Suprapubic skin (tissue), 4 donors: ENCODE measurements around the gene PITX1. TPM values are rescaled to one million over a fixed set of nuclear protein-coding genes. Genes with fewer than 3 reads are reported as not detected.

ENCODE experiments used
- DNase-seq, 2 donors: peaks; one replicate each; pipeline ENCODE4 v3.0.0-alpha.2; 2019; ENCODE audit warnings: low spot score in 2 of 2
- H3K27ac ChIP-seq: fragments of 200-600 bp; sonication (generic); one replicate; pipeline ENCODE4 v1.5.1; 2019
- H3K27me3 ChIP-seq: fragments of 200-600 bp; sonication (generic); one replicate; pipeline ENCODE4 v1.5.1; 2019
- H3K36me3 ChIP-seq: fragments of 200-600 bp; sonication (generic); one replicate; pipeline ENCODE4 v1.5.1; 2019
- H3K4me1 ChIP-seq: fragments of 200-600 bp; sonication (generic); one replicate; pipeline ENCODE4 v1.5.1; 2019
- H3K4me3 ChIP-seq: fragments of 200-600 bp; sonication (generic); one replicate; pipeline ENCODE4 v1.5.1; 2019; ENCODE audit warnings: mild to moderate bottlenecking
- H3K9me3 ChIP-seq: fragments of 200-600 bp; sonication (generic); one replicate; pipeline ENCODE4 v1.5.1; 2019
- EP300 ChIP-seq: sonication (generic); formaldehyde crosslinking; IDR thresholded peaks from one replicate; pipeline ENCODE4 v1.6.1; 2017; ENCODE audit warnings: antibody characterized with exemption
- POLR2A ChIP-seq, 2 donors: fragments of 450-650 bp; IDR thresholded peaks; one replicate each; pipeline ENCODE4 v1.6.1; 2017; ENCODE audit warnings: antibody characterized with exemption in 2 of 2, mild to moderate bottlenecking in 2 of 2, moderate library complexity in 2 of 2
- POLR2AphosphoS5 ChIP-seq, 3 donors: sonication (generic); formaldehyde crosslinking; IDR thresholded peaks; one replicate each; pipeline ENCODE4 v1.6.1; 2017; ENCODE audit warnings: antibody characterized with exemption in 3 of 3
- WGBS: methylation state at CpG from one replicate; pipeline ENCODE4 v1.1.5; 2018; 5-methylcytosine and 5-hydroxymethylcytosine counted together
- total RNA-seq, 4 donors: library from RNA; depleted of rRNA; stranded (reverse); fragments of >200 nt; gene quantifications; one replicate each; pipeline ENCODE4 v1.1.0, GENCODE V29; 2016
- TF ChIP-seq, protein P1 (sequence below), 2 donors: fragments of 200-600 bp in 1 of 2; fragments of 450-650 bp in 1 of 2; sonication (generic) in 1 of 2; IDR thresholded peaks; one replicate each; pipeline ENCODE4 v1.5.1; 2016 to 2019; ENCODE audit warnings: antibody characterized with exemption in 2 of 2, mild to moderate bottlenecking in 1 of 2, moderate library complexity in 1 of 2

PITX1 gene
- total RNA-seq, 4 donors from 2014 or later, result 0.64 to 2.4 (median 1.4) TPM

GRCh38 chr5:135062216-135063055, 28.4 kb upstream of the PITX1 start:
- no peaks in the 10 kb centered on the region for H3K36me3 ChIP-seq
- no peak for TF ChIP-seq POLR2AphosphoS5 (IDR thresholded peaks at IDR 0.05)
- TF ChIP-seq EP300, result no peak
- TF ChIP-seq, protein P1, sequence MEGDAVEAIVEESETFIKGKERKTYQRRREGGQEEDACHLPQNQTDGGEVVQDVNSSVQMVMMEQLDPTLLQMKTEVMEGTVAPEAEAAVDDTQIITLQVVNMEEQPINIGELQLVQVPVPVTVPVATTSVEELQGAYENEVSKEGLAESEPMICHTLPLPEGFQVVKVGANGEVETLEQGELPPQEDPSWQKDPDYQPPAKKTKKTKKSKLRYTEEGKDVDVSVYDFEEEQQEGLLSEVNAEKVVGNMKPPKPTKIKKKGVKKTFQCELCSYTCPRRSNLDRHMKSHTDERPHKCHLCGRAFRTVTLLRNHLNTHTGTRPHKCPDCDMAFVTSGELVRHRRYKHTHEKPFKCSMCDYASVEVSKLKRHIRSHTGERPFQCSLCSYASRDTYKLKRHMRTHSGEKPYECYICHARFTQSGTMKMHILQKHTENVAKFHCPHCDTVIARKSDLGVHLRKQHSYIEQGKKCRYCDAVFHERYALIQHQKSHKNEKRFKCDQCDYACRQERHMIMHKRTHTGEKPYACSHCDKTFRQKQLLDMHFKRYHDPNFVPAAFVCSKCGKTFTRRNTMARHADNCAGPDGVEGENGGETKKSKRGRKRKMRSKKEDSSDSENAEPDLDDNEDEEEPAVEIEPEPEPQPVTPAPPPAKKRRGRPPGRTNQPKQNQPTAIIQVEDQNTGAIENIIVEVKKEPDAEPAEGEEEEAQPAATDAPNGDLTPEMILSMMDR (IDR thresholded peaks at IDR 0.05), result no peak
- no peak for TF ChIP-seq POLR2A (IDR thresholded peaks at IDR 0.05)
- H3K4me3 ChIP-seq, result no peak overlapping the region
- no peak overlapping the region for H3K27ac ChIP-seq
- H3K9me3 ChIP-seq, result no peaks in the 10 kb centered on the region
- no peaks in the 10 kb centered on the region for H3K4me1 ChIP-seq
- DNase-seq, result no peak
- 63% methylated on average over 17 of the region's 17 CpGs for WGBS
- peaks cover 42% of the 10 kb centered on the region for H3K27me3 ChIP-seq

DNA sequence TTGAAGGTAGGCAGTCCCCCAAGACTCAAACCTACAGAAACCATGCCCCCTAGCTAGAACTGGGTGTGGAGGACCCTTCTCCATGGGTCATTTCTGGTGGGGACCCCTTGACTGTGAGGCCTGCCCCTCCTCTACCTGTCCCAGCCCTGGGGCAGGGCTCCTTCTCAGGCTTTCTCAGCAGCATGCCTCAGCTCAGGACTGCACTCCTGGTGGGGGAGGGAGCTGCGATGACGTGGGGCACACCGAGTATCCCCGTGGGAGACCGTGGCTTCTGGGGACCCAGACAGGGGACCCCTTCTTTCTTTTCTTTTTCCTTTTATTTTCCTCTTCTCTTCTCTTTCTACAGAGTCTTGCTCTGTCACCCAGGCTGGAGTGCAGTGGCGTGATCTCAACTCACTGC, 27.0 kb upstream of the PITX1 start:
- H3K4me3 ChIP-seq, result no peak overlapping the region
- TF ChIP-seq POLR2AphosphoS5 (IDR thresholded peaks at IDR 0.05) (no peak), EP300 (no peak), POLR2A (IDR thresholded peaks at IDR 0.05) (no peak)
- TF ChIP-seq, protein P1 (IDR thresholded peaks at IDR 0.05), result no peak
- H3K36me3 ChIP-seq, result no peaks in the 10 kb centered on the region
- H3K9me3 ChIP-seq, result no peaks in the 10 kb centered on the region
- H3K27ac ChIP-seq, result no peak overlapping the region
- WGBS, result 85% methylated on average over 6 of the region's 6 CpGs
- DNase-seq, result no peak
- no peaks in the 10 kb centered on the region for H3K4me1 ChIP-seq
- H3K27me3 ChIP-seq, result peaks cover 53% of the 10 kb centered on the region

GRCh38 chr5:135060021-135060420, 26.0 kb upstream of the PITX1 start:
- Histone ChIP-seq H3K4me3 (no peak overlapping the region), H3K36me3 (no peaks in the 10 kb centered on the region), H3K27ac (no peak overlapping the region), H3K4me1 (no peaks in the 10 kb centered on the region), H3K9me3 (no peaks in the 10 kb centered on the region), H3K27me3 (peaks cover 60% of the 10 kb centered on the region)
- WGBS, result 71% methylated on average over 3 of the region's 3 CpGs
- no peak for DNase-seq
- TF ChIP-seq EP300 (no peak), POLR2A (IDR thresholded peaks at IDR 0.05) (no peak), POLR2AphosphoS5 (IDR thresholded peaks at IDR 0.05) (no peak)
- TF ChIP-seq, protein P1 (IDR thresholded peaks at IDR 0.05), result no peak

DNA sequence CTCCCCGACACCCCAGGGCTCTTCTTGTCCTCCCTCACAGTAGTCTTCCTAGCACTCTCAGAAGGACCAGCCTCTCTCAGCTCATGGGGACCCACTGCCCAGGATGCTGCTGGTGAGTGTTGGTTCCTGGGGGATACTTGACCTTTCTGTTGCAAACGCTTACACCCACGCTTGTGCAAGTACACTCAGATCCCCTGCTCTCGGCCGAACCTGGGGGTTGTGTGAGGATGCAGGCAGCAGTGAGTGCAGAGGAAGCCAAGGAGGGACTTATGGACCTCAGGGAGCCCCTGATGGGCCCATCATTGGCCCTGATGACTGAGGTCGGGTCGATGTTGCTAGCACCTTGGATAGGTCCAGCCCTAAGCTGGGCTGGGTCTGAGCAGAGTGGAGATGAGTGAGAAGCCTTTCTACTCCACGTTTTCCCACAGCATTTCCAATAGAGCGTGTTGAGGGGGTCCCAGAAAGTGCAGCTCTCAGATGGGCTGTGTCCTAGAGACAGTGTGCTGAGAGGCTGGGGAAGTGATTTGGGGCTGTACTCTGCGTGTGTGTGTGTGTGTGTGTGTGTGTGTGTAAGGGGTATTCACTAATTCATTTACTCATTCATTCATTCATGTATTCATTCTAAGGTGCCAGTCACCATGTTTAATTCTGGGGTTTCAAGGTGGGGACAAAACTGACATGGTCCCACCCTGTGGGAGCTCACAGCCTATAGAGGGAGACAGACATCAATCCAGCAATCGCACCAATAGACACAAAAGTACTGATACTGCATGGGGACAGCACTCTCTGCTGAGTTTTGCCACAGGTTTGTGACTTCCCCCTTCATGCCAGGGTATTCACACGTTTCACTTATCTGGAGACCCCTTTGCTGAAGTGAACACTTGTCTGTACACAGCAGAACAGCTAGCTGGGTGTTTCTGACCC, 25.2 kb upstream of the PITX1 start:
- DNase-seq, result no peak
- H3K27ac ChIP-seq, result no peak overlapping the region
- H3K9me3 ChIP-seq, result no peaks in the 10 kb centered on the region
- no peak overlapping the region for H3K4me3 ChIP-seq
- 67% methylated on average over 8 of the region's 12 CpGs for WGBS
- no peaks in the 10 kb centered on the region for H3K4me1 ChIP-seq
- TF ChIP-seq POLR2AphosphoS5 (IDR thresholded peaks at IDR 0.05) (no peak), POLR2A (IDR thresholded peaks at IDR 0.05) (no peak), EP300 (no peak)
- TF ChIP-seq, protein P1 (IDR thresholded peaks at IDR 0.05), result no peak
- no peaks in the 10 kb centered on the region for H3K36me3 ChIP-seq
- H3K27me3 ChIP-seq, result peaks cover 56% of the 10 kb centered on the region

DNA sequence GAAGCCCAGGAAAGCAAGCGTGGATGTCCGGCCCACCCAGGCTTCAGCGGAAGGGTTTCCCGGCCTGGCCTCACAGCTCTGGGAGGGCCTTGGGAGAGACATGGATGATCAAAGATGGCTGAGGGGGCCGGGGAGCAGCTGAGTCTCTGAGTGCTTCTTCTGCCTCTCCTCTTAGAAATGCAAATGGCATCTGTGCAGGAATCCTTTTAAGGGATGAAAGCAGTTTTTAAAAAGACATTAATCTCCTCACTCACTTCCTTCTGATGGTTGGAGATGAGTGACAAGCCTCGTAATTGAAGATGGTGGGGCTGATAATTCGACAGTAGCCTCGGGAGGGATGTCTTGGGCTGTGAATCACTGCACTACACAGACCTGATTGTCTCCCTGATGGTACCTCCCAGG, 24.3 kb upstream of the PITX1 start:
- Histone ChIP-seq H3K27me3 (peaks cover 56% of the 10 kb centered on the region), H3K36me3 (no peaks in the 10 kb centered on the region), H3K27ac (no peak overlapping the region), H3K4me1 (no peaks in the 10 kb centered on the region), H3K9me3 (no peaks in the 10 kb centered on the region), H3K4me3 (no peak overlapping the region)
- DNase-seq, result no peak
- TF ChIP-seq POLR2A (IDR thresholded peaks at IDR 0.05) (no peak), POLR2AphosphoS5 (IDR thresholded peaks at IDR 0.05) (no peak), EP300 (no peak)
- TF ChIP-seq, protein P1 (IDR thresholded peaks at IDR 0.05), result no peak
- 69% methylated on average over 8 of the region's 8 CpGs for WGBS
